ENCODE data around the gene ADGRL2.

The ADGRL2 gene

GRCh38 chr1:81989524-81989923 is 188.8 kb downstream of the ADGRL2 start:
- DNase-seq: no peak

- no peak for DNase-seq
Measured at GRCh38 chr1:81990241-81990640, 189.5 kb downstream of the ADGRL2 start.

DNA sequence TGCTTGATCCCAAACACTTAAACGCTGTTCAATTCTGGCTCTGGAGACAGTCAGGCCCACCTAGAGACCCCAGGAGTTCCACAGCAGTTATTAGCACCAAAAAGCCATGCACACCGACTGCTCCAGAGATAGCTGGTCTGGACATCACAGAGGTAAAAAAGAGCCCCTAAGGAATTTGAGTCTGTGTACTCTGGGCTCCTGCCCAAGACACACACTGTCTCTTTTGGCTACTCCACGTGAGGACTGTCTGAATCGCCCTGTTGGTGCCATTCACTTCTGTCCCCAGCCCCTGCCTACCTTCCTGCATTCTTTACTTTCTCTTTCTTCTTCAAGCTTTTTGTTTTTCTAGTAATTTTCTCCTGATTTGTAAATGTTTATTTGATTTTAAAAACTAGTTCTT is 197.4 kb downstream of the ADGRL2 start:
- DNase-seq: no peak

DNA sequence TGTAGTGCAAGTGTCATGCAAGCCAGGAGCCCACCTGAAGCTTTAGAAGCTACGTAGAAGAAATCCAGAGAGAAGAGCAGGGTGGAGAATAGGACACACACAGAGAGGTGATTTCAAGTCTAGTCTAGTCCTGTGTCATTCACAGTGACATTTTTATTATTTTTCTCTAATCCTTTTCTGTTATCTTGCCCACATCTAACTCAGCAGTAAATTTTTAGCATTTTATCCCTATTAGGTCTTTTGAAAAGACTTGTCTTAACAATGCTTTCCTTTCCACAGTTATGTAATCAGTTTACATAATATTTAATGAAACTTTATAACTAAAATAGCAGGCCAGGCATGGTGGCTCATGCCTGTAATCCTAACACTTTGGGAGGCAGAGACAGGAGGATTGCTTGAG is 198.6 kb downstream of the ADGRL2 start:
- no peak for DNase-seq

DNA sequence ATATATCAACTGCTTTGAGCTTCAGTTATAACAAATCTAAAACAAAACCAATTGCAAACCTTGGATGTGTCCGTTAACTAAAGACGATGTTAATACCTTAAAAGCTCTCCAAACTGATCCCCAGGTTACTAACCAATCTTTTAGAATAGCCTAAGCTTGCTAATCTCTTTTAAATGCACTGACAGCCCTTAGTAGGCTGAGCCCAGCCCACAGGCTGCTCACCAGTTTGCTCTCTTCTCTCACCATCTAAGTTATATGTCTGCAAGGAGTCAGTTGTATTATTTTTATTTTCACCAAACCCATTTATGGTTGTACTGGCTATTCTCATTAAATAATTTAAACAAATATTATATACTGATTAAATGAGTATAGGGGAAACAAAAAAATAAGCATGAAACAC is 199.5 kb downstream of the ADGRL2 start:
- DNase-seq: no peak

- DNase-seq: no peak
Measured at GRCh38 chr1:82001345-82001744, 200.6 kb downstream of the ADGRL2 start.

DNA sequence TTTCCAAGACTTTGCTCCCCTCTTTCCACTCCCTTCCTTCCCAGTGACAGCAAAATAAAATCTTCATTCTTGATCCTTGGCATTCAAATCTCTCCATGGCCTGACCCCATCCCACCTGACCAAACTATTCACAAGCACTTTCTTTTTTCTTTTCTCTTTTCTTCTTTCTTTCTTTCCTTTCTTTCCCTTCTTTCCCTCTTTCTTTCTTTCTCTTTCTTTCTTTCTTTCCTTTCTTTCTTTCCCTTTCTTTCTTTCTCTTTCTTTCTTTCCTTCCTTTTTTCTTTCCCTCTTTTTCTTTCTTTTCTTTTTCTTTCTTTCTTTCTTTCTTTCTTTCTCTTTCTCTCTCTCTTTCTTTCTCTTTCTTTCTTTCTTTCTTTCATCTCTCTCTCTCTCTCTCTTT is 207.1 kb downstream of the ADGRL2 start:
- DNase-seq: no peak

- DNase-seq: no peak
Measured at GRCh38 chr1:82013702-82014101, 213.0 kb downstream of the ADGRL2 start.

GRCh38 chr1:82015444-82015843 is 214.7 kb downstream of the ADGRL2 start:
- no peak for DNase-seq

DNA sequence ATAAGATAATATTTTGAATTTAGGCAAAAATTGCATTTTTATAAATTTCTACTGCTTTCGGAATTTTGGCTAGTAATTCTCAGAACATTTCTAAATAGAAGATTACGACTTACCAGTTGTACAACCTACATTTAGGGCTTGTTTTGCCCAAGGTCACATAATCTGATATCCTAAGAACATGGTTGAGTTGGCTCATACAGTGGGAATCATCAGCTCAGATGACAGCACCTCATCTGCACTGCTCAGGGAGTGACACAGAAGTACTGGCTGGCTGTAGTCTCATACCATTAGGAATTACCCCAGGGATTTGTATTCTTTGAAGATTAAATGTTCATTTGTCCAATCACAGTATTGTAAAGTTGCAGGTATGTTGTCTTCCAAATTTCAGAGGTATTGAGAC is 217.6 kb downstream of the ADGRL2 start:
- no peak for DNase-seq

- no peak for DNase-seq
Measured at GRCh38 chr1:82019508-82019907, 218.8 kb downstream of the ADGRL2 start.

DNA sequence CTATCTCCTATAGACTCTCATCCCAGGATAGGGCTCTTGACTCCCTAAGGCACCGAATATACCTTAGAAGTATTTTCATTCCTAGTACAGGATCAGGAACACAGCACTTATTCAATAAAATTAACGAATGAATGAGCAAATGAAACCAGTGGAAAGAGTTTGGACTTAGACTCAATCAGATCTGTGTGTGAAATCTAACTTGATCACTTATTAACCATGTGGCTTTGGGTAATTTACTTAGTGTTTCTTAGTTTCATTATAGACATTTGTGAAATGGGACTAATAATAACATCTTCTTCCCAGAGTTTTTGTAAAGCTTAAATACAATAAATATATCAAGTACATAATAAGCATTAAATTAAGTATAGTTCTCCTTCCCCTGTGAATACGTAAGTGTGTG is 230.1 kb downstream of the ADGRL2 start:
- DNase-seq: no peak

- no peak for DNase-seq
Measured at GRCh38 chr1:82032068-82032467, 231.3 kb downstream of the ADGRL2 start.

- DNase-seq: no peak
Measured at GRCh38 chr1:82034812-82035211, 234.1 kb downstream of the ADGRL2 start.
